Brain pericyte (primary cell): ENCODE data around the gene ALDH1A2.
"Not testable (repeated sequence)": the region's sequence is repeated elsewhere in the genome, so short reads cannot be mapped to it uniquely, and the experiment has no call there.

Source experiments
- DNase-seq: peaks from one replicate; pipeline ENCODE4 v3.0.0-alpha.2; 2012; ENCODE audit warnings: low read depth, low spot score

ALDH1A2 gene

GRCh38 chr15:58042006-58042405 lies 23.5 kb downstream of the ALDH1A2 start:
- DNase-seq: no peak

GRCh38 chr15:58040150-58040549 lies 25.4 kb downstream of the ALDH1A2 start:
- no peak for DNase-seq

- no peak for DNase-seq
These were observed 26.2 kb downstream of the ALDH1A2 start for GRCh38 chr15:58039079-58040035.

DNA sequence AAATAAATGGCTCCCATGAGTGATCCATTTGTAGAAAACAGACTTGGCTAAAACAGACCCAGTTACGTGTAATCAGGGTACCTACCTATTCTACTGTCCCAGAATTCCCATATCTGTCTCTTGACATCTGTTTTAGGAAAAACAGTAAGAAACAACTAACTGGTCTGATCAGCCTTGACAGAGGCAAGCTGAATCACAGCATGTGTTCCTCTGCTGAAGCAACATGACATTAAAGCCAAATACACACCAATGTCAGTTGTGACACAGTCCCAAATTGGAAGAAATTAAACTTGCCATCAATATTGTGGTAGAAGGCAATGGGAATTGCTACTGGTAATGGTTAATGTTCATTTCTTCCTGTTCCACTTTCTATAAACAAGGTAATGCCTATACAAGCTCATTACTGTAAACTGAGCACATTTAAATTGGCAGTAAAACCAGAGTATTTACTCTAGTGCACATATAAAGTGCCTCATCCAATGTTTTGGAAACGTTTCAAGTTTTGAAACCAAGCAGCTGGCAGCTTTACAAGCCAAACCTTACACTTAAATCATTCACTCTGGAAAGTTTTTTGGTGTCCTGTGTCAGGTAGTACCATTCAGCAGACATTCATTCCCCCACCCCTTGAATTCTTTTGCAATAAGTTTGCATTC lies 27.0 kb downstream of the ALDH1A2 start:
- DNase-seq: peak; percentile 53

GRCh38 chr15:58037723-58038301 lies 27.7 kb downstream of the ALDH1A2 start:
- DNase-seq: no peak

DNA sequence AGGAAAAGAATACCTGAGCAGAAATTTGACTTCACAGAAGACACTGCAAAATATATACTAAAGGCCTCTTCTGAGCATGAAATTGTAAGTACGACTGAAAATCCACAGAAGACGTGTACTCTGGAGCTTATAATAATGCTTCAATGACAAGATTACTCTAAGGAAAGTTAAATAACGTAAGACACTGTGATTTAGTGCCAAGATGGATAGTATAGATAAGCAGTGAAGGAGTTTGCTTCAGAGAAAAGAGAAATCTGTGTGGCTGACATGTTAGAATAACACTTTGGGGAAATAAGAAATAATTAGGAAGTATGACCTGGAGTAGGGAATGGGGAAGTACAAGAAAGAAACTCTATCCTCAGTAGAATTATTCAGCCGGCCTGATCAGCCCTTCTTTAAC lies 28.9 kb downstream of the ALDH1A2 start:
- no peak for DNase-seq

DNA sequence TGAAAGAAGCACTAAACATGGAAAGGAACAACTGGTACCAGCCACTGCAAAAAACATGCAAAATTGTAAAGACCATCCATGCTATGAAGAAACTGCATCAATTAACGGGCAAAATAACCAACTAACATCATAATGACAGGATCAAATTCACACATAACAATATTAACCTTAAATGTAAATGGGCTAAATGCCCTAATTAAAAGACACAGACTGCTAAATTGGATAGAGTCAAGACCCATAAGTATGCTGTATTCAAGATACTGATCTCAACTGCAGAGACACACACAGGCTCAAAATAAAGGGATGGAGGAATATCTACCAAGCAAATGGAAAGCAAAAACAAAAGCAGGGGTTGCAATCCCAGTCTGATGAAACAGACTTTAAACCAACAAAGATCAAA lies 37.1 kb downstream of the ALDH1A2 start:
- not testable (repeated sequence) for DNase-seq

DNA sequence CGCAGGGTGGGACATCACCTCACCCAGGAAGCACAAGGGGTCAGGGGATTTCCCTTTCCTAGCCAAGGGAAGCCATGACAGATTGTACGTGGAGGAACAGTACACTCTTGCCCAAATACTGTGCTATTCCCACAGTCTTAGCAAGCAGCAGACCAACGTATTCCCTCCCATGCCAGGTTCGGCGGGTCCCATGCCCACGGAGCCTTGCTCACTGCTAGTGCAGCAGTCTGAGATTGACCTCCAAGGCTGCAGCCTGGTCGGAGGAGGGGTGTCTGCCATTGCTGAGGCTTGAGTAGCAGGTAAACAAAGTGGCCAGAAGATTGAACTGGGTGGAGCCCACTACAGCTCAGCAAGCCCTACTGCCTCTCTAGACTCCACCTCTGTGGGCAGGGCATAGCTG lies 39.0 kb downstream of the ALDH1A2 start:
- DNase-seq: no peak

GRCh38 chr15:58026051-58026450 lies 39.5 kb downstream of the ALDH1A2 start:
- DNase-seq: no peak

DNA sequence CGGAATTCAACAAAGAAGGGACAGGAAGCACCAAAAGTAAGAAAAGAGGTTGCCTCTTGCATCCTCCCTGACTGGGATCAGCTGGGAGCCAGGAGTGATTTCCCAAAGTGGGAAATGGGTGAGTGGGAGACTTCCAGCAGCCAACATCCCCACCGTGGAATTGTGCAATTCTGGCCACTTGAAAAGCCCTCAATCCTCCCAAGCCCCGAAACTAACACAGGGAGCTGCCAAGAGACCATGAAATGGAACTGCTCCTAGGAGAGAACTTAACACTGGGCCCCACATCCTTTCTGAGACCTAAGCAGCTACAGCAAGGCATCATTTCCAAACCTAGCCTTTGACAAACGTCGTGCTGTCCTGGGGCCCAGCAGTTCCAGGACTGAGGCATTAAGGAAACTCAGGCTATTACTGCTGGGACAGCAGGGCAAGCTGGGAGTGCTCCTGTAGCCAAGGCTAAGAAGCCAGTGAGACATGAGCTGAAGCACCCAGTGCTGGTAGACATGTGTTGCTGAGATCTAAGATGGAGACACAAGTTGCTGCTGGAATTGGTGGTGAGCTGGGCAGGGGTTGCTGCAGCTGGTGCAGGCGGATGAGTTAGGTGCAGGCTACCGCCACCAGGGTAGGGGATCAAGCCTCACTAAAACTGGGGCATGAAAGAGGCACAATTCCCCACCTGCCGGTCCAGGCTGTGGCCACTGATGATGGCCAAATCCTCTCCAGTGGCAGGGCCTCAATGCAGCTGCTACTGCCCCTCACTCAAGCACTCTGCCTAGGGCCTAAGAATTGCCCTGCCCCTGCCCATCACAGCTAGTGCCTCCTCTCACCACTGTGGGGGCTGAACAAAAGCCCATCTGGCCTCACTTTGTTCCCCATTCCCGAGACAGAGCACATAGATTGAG lies 43.9 kb downstream of the ALDH1A2 start:
- DNase-seq: no peak

- DNase-seq: no peak
These were observed 45.8 kb downstream of the ALDH1A2 start for GRCh38 chr15:58019503-58020376.

DNA sequence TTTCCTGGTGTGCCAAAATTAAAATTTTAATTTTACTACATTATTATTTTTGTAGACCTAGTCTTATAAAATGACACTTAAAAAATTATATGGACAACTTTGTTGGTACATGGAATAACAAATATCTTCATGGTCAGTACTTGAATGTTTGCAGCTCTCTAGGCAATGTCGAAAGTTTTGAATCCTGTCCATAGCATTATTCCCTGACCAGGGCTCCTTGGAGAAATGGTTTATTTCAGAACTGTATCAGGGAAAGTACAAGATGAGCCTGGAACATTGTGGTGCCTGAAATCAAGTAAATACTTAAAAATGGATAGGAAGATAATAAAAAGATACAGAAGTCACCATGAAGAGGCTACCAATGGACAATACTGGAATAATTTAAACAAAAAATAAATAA lies 47.6 kb downstream of the ALDH1A2 start:
- DNase-seq: no peak

DNA sequence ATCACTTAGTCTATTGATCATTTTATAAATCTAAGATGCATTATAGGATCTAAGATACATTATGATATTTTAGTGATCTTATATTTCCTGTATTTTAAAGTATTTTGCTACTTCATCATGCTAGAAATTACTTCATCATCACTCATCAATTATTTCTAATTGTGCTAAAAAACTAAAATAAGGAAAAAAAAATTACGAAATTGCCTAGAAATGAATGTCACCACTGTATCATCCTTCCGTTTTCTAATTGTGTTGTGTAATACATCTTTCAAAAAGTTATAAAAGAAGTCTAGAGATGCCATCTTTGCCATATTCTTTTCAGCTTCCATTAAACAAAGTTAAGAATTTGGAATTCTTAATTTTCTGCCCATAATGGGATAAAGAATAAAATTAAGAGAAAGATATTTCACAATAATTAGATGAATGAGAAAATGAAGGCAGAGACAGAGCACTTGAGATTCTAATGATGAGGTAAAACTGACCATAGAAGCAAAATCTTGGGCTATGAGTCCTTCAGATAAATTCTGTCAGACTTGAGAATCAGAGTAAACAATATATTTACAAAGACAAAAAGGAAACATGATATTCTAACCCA lies 48.8 kb downstream of the ALDH1A2 start:
- DNase-seq: no peak

- DNase-seq: no peak
These were observed 49.9 kb downstream of the ALDH1A2 start for GRCh38 chr15:58015565-58015964.

GRCh38 chr15:58014470-58014869 lies 51.0 kb downstream of the ALDH1A2 start:
- no peak for DNase-seq

DNA sequence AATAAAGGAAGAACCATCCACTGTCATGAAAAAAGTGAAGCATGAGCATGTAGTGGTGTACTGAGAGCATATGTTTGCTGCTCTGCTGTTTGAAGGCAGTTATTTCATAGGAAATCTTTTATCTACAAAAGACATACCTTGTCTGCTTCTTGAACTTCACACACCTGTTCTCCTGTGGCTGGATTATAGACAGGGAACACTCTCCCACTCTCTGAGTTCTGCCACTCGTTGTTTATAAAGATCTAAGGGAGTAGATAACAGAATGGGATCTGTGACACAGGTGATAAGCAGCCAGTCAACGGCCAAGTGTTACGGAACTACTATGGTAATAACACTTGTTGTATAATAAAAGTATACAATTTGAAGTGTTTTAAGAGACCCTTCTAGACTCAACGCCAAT lies 51.5 kb downstream of the ALDH1A2 start:
- DNase-seq: no peak

DNA sequence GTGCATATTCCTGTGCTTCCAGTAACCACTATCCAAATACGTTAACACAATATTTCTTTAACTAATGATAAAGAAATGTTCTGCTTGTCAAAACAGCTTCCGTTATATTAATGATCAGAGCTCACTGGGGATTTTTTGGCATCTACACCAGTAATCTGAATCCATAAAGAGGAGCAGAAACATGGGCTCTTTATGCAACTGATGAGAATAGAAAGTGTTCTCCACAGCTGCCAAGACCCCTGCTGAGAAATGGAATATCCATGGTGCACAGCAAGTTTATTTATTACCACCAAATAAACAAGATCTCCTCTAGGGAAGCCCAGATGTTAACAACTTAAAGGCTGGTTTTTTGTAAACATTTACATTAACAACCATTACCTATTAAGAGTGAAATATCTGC lies 54.5 kb downstream of the ALDH1A2 start:
- peak; percentile 66 for DNase-seq

DNA sequence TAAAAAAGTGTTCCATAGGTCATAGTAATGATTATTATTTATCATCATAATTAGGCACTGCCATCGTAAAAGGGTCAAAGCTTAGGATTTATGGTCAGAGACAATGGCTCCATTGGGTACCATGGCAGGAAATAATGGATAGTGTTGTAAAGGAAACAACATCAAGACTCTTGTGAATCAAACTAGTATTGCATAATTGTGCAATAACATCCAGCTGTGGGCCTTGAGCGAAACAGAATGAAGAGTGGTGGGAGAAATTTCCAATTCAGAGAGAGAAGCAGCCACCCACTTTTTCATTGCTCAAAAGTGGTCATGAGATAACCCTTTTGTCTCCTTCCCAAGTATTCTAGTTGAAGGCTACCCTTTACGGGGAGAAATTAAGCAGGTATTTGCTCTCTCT lies 61.7 kb downstream of the ALDH1A2 start:
- DNase-seq: no peak

DNA sequence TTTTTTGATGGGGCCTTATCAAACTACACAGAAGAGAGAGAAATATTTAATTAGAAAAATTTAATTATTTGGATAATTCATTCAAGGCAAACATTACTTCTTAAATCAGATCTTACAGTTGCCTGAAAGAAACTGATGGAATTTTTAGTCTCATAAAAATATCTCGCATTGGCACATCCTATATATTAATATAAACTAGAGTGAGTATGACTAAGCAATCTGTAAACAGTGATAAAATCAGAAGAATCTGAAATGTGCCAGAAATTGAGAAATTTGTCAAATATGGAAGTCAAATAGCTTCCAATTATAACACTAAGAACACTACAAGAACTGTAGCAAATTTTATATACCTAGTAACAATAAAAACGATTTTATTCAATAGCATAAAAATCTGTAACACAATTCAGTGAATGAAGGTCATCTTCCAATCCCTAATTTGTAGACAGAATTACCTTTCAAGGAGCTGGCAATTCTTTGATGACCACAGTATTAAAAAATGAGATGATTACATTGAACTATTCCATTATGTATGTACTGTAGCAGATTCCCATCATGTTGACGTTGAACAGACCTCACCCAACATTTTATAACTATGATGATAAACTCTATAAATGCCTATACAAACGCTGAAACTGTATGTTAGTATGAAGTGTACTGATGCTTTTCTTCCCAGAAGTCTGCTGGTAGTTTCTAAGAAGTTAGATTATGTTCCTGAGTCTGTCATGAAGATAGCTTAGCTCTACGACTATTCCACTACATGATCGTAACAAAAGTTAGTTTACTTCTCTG lies 63.0 kb downstream of the ALDH1A2 start:
- no peak for DNase-seq
